Osteoblast (primary cell): ENCODE measurements around the gene TAS1R1. TPM values are rescaled to one million over a fixed set of nuclear protein-coding genes. Genes with fewer than 3 reads are reported as not detected.
A peak's percentile ranks its signal among the peaks of the same experiment; 100 is the strongest.

Source experiments
- DNase-seq: peaks from one replicate; pipeline ENCODE4 v3.0.0; 2011; ENCODE audit warnings: low spot score, mixed read lengths; ENCODE audit not compliant: insufficient read length; ENCODE audit errors: missing footprints
- H2AFZ ChIP-seq: 2 replicates; pipeline ENCODE4 v1.6.0; 2011; ENCODE audit warnings: mild to moderate bottlenecking, low read length
- H3K27ac ChIP-seq: 2 replicates; pipeline ENCODE4 v1.5.1; 2011; ENCODE audit warnings: mild to moderate bottlenecking, low read depth, low read length, moderate library complexity
- H3K27me3 ChIP-seq: 2 replicates; pipeline ENCODE4 v1.6.0; 2012; ENCODE audit warnings: mild to moderate bottlenecking, control low read depth, inconsistent platforms, low read length, moderate library complexity; ENCODE audit not compliant: insufficient read depth
- H3K36me3 ChIP-seq: 2 replicates; pipeline ENCODE4 v1.5.1; 2011; ENCODE audit warnings: mild to moderate bottlenecking, low read length, control low read depth, moderate library complexity; ENCODE audit not compliant: insufficient read depth
- H3K4me1 ChIP-seq: 2 replicates; pipeline ENCODE4 v1.5.1; 2011; ENCODE audit warnings: mild to moderate bottlenecking, low read length, control low read depth, moderate library complexity; ENCODE audit not compliant: insufficient read depth
- H3K4me2 ChIP-seq: 2 replicates; pipeline ENCODE4 v1.6.0; 2011; ENCODE audit warnings: mild to moderate bottlenecking, low read length; ENCODE audit not compliant: insufficient read depth
- H3K4me3 ChIP-seq: fragments of 200-600 bp; sonication (generic); 3 replicates; pipeline ENCODE4 v1.5.1; 2012; ENCODE audit warnings: mild to moderate bottlenecking, low read length, inconsistent platforms; ENCODE audit not compliant: insufficient read depth
- H3K79me2 ChIP-seq: 2 replicates; pipeline ENCODE4 v1.6.0; 2012; ENCODE audit warnings: mild to moderate bottlenecking, low read length, control low read depth, inconsistent platforms; ENCODE audit not compliant: insufficient read depth
- H3K9me3 ChIP-seq: 2 replicates; pipeline ENCODE4 v1.5.1; 2011; ENCODE audit warnings: low read depth, low read length, control low read depth
- H4K20me1 ChIP-seq: 2 replicates; pipeline ENCODE4 v1.6.0; 2012; ENCODE audit warnings: mild to moderate bottlenecking, low read length, control low read depth; ENCODE audit not compliant: insufficient read depth
- CTCF ChIP-seq: IDR thresholded peaks from 2 replicates; pipeline ENCODE4 v1.5.1; 2011; ENCODE audit warnings: mild to moderate bottlenecking, low read depth, low read length, moderate library complexity; ENCODE audit errors: extremely low read depth
- total RNA-seq: library from RNA; depleted of rRNA; stranded (reverse); fragments of >200 nt; gene quantifications from 2 replicates; pipeline ENCODE4 v1.2.3, GENCODE V29; 2012

TAS1R1 gene
- total RNA-seq, 1 donor: under 0.01 TPM

GRCh38 chr1:6509220-6509918, 45.7 kb upstream of the TAS1R1 start:
- no peaks in the 10 kb centered on the region for H3K9me3 ChIP-seq
- no peak for TF ChIP-seq CTCF
- no peak overlapping the region for H3K27ac ChIP-seq
- H3K4me1 ChIP-seq: no peaks in the 10 kb centered on the region
- H4K20me1 ChIP-seq: no peaks in the 10 kb centered on the region
- H3K4me3 ChIP-seq: no peak overlapping the region
- H3K27me3 ChIP-seq: no peaks in the 10 kb centered on the region
- H3K79me2 ChIP-seq: no peaks in the 10 kb centered on the region
- no peak overlapping the region for H2AFZ ChIP-seq
- peak; percentile 70 for DNase-seq
- H3K36me3 ChIP-seq: no peaks in the 10 kb centered on the region
- H3K4me2 ChIP-seq: no peak overlapping the region

- Histone ChIP-seq H3K9me3 (no peaks in the 10 kb centered on the region), H2AFZ (no peak overlapping the region), H3K27me3 (no peaks in the 10 kb centered on the region), H3K36me3 (no peaks in the 10 kb centered on the region), H4K20me1 (no peaks in the 10 kb centered on the region), H3K4me1 (no peaks in the 10 kb centered on the region), H3K4me2 (no peak overlapping the region), H3K4me3 (no peak overlapping the region), H3K79me2 (no peaks in the 10 kb centered on the region), H3K27ac (no peak overlapping the region)
- TF ChIP-seq CTCF: no peak
- DNase-seq: peak; percentile 81
Observed at GRCh38 chr1:6509919-6510291, 45.2 kb upstream of the TAS1R1 start.

GRCh38 chr1:6510493-6510892, 44.6 kb upstream of the TAS1R1 start:
- Histone ChIP-seq H2AFZ (no peak overlapping the region), H3K4me3 (no peak overlapping the region), H3K9me3 (no peaks in the 10 kb centered on the region), H3K27me3 (no peaks in the 10 kb centered on the region), H4K20me1 (no peaks in the 10 kb centered on the region), H3K36me3 (no peaks in the 10 kb centered on the region), H3K4me2 (no peak overlapping the region), H3K27ac (no peak overlapping the region), H3K4me1 (no peaks in the 10 kb centered on the region), H3K79me2 (no peaks in the 10 kb centered on the region)
- peak; percentile 32 for DNase-seq
- TF ChIP-seq CTCF: no peak

GRCh38 chr1:6511056-6511455, 44.1 kb upstream of the TAS1R1 start:
- H2AFZ ChIP-seq: no peak overlapping the region
- H3K4me2 ChIP-seq: no peak overlapping the region
- no peak overlapping the region for H3K4me3 ChIP-seq
- H3K27me3 ChIP-seq: no peaks in the 10 kb centered on the region
- H3K9me3 ChIP-seq: no peaks in the 10 kb centered on the region
- peak; percentile 25 for DNase-seq
- H3K79me2 ChIP-seq: no peaks in the 10 kb centered on the region
- H3K27ac ChIP-seq: no peak overlapping the region
- no peaks in the 10 kb centered on the region for H3K36me3 ChIP-seq
- H3K4me1 ChIP-seq: no peaks in the 10 kb centered on the region
- no peak for TF ChIP-seq CTCF
- no peaks in the 10 kb centered on the region for H4K20me1 ChIP-seq
